Measurements from ENCODE around the gene SORL1.
"Not testable (repeated sequence)": the region's sequence is repeated elsewhere in the genome, so short reads cannot be mapped to it uniquely, and the experiment has no call there.

SORL1 gene

DNA sequence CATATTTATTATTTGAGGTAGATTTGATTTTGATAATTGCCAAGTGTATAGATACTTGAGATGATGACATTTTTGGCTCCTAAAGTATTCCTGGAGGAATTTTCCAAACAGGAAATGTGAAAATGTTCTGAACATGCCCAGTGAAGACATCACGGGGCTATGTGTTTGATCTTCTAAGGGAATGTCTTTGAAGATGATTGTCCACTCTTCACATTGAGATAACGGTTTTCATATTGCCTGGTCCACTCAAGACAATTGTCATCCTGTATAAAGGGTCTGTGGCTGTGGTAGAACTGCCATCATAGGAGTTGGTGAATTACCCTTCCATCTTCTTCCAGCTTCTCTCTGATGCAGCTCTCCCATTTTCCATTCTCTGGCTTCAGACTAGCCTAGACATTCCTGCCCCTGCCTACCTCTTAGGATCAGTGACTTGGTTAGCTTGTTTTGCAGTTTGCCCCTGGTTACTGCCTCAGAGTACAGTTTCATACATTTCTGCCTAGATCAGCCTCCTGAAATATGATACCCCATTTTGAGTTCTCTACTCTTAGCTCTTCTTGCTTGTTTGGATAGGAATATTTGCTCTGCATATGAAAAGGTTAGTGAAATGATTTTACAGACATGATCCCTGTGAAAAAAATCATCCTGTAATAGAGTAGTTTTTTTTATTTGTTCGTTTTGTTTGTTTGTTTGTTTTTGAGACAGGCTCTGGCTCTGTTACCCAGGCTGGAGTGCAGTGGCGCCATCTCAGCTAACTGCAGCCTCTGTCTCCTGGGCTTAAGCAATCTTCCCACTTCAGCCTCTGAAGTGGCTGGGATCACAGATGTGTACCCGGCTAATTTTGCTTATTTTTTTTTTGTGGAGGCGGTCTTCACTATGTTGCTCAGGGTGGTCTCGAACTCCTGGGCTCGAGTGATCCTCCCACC is 112.0 kb downstream of the SORL1 start:
- no peak for DNase-seq (ENCODE audit: low read depth in 2 of 2)

- DNase-seq (ENCODE audit: low read depth in 2 of 2), result no peak
Measured at GRCh38 chr11:121564948-121565684, 113.0 kb downstream of the SORL1 start.

- DNase-seq (ENCODE audit: low read depth in 2 of 2), result no peak
Measured at GRCh38 chr11:121566279-121567168, 114.4 kb downstream of the SORL1 start.

DNA sequence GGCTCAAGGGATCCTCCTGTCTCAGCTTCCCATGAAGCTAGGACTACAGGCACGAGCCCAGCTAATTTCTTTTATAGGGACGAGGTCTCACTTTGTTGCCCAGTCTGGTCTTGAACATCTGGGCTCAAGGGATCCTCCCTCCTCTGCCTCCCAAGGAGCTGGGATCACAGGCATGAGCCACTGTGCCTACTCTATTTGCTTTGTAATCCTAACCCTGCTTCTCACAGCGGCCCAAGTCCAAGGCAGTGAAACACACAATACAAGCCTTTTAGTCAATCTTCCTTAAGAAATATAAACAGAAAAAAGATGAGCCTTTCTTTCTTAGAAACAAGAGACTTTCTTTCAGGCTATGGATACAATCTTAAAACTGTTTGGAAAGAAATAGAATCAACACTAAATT is 115.9 kb downstream of the SORL1 start:
- DNase-seq (ENCODE audit: low read depth in 2 of 2), result no peak

- DNase-seq (ENCODE audit: low read depth in 2 of 2), result not testable (repeated sequence)
Measured at GRCh38 chr11:121569332-121570299, 117.5 kb downstream of the SORL1 start.

- no peak for DNase-seq (ENCODE audit: low read depth in 2 of 2)
Measured at GRCh38 chr11:121570453-121570852, 118.3 kb downstream of the SORL1 start.

DNA sequence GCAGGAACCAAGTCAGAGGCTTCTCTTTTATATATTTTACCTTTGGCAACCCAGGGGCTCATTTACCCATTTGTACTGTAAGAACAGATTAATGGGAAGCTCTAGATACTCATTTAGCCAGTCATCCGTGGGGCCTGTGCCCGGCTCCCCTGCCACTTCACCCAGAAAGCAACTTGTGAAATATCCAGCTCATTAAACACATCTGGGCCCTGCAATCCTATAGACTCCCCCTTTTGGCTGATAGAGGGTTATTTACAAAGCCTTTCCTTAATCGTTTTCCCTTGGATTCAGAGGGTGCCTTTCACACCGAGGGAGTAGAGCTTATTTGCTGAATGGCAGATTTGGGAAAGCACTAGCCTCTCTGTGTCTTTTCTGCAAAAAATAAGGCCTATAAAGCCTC is 119.4 kb downstream of the SORL1 start:
- no peak for DNase-seq (ENCODE audit: low read depth in 2 of 2)

GRCh38 chr11:121572571-121573059 is 120.5 kb downstream of the SORL1 start:
- no peak for DNase-seq (ENCODE audit: low read depth in 2 of 2)

DNA sequence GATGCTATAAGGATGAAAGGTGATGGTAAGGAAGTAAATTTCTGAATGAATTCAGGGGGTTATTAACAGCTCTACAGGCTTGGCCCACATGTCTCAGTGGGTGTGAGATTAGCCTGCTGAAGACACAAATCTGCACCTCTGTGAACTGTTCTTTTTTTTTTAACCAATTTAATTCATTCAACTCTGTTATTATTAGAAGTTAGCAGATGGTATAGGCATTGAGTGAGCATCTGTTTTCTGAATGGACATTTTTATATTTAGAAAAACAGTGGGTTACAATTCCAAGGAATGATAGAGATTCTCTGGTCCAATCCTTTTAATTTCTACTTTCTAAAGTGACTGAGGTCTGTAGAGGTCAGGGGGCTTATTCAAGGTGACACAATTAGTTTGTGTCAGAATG is 122.7 kb downstream of the SORL1 start:
- no peak for DNase-seq (ENCODE audit: low read depth in 2 of 2)

DNA sequence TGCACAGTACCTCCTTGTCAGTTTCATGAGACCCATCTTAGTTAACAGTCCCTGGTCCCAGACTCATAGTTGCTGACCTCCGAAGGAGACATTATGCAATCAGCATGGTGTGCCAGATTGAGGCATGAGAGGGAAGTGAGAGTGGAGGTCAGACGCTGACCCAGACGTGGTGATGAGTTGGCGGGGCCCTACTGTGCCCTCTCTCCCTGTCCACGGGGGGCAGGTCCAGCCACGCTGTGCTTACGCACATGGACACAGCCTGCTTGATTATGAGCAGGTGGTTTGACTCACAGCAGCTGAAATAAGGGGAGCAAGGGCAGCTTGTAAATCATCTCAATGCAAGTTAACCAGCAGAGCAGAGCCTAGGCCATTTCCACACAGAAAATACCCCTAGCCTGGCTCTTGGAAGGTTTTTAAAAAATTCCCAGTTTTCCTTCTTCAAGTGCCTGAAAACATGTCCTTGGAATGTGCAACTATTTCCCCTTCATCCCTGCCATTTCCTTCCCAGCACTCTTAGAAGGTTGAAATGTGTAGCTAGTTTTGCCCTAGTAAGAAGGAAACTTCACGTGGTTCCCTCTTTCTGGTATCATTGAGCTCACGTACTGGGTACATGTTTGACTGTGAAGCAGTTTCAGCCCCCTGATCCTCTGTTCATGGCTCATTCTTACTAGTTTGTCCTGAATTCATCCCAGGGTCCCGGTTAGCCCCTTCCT is 123.3 kb downstream of the SORL1 start:
- DNase-seq (ENCODE audit: low read depth in 2 of 2), result no peak

GRCh38 chr11:121575963-121576290 is 123.8 kb downstream of the SORL1 start:
- DNase-seq (ENCODE audit: low read depth in 2 of 2), result no peak

- no peak for DNase-seq (ENCODE audit: low read depth in 2 of 2)
Measured at GRCh38 chr11:121576531-121576930, 124.4 kb downstream of the SORL1 start.

DNA sequence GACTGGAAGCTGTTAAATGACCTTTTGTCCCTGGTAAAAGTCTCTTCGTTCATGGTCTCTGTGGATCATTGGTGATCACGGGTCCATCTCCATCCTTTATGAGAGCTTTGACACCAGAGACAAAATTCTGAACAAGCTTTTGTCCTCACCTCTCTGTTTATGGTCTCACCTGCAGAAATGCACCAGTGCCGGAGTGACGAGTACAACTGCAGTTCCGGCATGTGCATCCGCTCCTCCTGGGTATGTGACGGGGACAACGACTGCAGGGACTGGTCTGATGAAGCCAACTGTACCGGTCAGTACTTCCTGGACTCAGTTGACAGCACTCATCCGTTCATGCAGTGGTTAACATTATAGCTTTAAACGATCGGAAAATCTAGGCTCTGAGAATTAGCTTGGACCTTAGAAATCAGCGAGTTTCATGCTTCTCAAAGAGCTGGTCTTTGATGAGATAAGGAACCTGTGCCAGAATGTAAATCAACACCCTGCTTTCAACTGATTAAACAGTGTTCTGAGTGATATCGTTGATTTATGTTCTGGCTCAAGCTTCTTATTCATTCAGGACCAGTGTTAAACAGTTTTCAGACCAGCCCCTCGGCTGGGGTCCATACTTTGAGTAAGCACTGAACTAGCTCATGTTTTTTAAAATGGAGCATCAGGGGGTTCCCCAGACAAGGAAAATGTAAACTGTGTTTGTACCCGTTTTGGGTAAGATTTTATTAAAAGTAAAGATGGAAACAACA is 125.2 kb downstream of the SORL1 start:
- DNase-seq (ENCODE audit: low read depth in 2 of 2), result no peak

DNA sequence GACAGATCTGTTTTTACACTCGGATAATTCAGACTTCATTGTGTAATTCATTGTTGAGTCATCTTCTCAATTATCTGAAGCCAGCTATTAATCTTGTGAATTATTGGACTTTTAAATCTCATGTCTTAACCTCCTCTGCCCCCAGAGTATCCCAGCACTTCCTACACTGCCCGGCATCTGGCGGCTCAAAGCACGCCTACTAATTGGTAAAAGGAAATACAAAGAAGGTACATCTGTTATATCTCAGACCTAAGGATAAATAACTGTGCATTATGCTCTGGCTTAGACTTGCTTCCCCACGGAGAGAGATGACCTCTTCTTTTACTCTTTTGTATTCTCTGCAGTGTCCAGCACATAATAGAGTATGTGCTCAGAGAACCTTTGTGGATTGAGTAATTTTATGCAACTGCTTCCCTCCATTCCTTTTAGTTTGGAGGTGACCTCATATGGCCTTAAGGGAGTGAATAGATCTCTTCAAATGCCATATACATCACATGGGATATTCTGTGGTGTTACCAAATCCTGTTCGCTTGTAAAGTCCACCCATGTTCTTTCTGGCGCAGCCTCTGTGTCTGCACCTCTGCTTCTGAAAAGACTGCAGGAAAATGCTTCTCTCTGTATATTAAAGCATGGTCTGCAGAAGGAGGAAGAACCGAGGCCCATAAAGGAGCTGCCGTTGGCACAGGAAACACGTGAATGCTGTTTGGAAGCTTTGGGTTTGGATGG is 126.3 kb downstream of the SORL1 start:
- DNase-seq (ENCODE audit: low read depth in 2 of 2), result no peak

GRCh38 chr11:121580154-121580553 is 128.0 kb downstream of the SORL1 start:
- no peak for DNase-seq (ENCODE audit: low read depth in 2 of 2)

- no peak for DNase-seq (ENCODE audit: low read depth in 2 of 2)
Measured at GRCh38 chr11:121581607-121582006, 129.5 kb downstream of the SORL1 start.

GRCh38 chr11:121582296-121582695 is 130.2 kb downstream of the SORL1 start:
- DNase-seq (ENCODE audit: low read depth in 2 of 2), result no peak

DNA sequence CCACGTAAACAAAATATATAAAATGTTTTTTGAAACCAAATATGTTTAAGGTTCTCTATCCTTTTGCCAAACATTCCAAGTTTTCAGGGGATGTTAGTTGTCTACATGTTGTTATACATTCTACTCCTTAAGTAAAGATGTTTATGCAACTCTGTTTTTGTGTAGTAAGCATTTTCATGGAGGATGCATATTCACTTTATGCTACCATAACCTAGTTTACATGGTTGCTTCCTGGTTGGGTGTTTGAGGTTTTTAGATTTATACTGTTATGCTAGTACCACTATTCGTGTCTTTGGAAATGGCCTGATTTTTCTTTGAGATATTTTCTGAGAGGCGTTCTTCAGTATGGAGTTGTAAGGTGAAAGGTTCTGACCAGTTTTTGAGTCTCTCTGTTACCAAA is 131.7 kb downstream of the SORL1 start:
- DNase-seq (ENCODE audit: low read depth in 2 of 2), result no peak

GRCh38 chr11:121586750-121587149 is 134.6 kb downstream of the SORL1 start:
- no peak for DNase-seq (ENCODE audit: low read depth in 2 of 2)
